HS-5 (cell line): Measurements from ENCODE around the gene TMCO1.
"Not testable (repeated sequence)": the region's sequence is repeated elsewhere in the genome, so short reads cannot be mapped to it uniquely, and the experiment has no call there.

ENCODE experiments used
- DNase-seq: peaks from one replicate; pipeline ENCODE4 v3.0.0-alpha.2; 2012; ENCODE audit warnings: low read depth

Gene TMCO1

DNA sequence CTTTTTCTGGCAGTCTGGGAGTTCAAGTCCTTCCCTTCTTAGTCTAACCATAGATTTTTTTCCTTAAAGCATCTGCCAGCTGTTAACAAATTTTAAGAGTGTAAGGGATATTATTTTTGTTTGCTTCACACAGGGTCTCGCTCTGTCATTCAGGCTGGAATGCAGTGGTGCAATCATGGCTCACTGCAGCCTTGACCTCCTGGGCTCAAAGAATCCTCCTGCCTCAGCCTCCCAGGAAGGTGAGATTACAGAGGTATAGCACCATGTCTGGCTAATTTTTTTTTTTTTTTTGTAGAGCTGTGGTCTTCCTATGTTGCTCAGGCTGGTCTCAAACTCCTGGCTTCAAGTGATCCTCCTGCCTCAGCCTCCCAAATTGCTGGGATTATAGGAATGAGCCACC lies 23.8 kb downstream of the TMCO1 start:
- DNase-seq, result not testable (repeated sequence)

DNA sequence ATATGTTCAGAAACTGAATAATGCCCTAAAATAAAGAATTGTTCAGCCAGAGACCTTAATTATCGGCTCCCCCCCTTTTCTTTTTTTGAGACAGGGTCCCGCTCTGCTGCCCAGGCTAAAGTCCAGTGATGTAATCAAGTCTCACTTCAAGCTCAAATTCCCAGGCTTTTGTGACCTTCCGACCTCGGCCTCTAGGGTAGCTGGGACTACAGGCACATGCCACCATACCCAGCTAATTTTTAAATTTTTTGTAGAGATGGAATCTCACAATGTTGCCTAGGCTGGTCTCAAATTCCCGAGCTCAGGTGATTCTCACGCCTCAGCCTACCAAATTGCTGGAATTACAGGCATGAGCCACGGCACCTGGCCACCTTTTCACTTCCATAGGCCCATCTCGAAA lies 26.5 kb downstream of the TMCO1 start:
- no peak for DNase-seq

DNA sequence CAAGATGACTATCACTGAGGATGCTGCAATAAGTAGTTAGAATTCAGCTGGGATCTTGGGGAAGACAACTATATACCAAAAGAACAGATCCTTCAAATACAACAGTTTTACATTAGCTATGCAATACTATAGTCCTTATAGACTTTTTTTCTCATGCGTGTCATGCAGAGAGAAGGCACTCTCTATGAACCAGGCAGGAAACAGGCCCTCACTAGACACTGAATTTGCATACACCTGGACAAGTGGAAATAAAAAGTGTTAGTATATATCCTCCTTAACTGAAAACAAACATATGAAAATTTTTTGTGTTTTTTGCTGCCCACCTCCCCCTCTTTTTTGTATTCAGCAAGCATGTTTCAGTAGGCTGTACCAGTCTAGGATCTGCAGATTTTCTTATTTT lies 29.9 kb downstream of the TMCO1 start:
- DNase-seq, result no peak

- no peak for DNase-seq
Observed at GRCh38 chr1:165737196-165737595, 31.5 kb downstream of the TMCO1 start.

GRCh38 chr1:165734906-165735305 lies 33.8 kb downstream of the TMCO1 start:
- no peak for DNase-seq

- DNase-seq, result no peak
Observed at GRCh38 chr1:165726841-165727240, 41.8 kb downstream of the TMCO1 start.

DNA sequence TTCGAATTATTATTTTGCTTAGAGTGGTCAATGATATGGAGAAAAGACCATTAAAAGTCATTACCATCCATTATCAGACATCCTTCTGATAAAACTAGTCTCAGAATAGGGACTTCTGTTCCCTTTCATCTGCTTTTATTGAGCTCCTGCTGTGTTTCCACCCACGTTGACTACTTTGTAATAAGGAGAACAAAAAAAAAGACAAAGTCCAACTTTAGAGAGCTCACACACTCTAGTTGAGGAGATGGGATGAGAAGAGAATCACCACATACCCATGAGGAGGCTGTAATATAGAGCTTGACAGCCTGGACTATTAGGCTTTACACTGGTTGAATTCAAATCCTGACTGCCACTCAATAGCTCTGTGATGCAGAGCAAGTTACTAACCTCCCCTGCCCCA lies 42.5 kb downstream of the TMCO1 start:
- no peak for DNase-seq

- DNase-seq, result no peak
Observed at GRCh38 chr1:165717918-165718515, 50.7 kb downstream of the TMCO1 start.

GRCh38 chr1:165716265-165717051 lies 52.2 kb downstream of the TMCO1 start:
- DNase-seq, result not testable (repeated sequence)

GRCh38 chr1:165712764-165713163 lies 55.9 kb downstream of the TMCO1 start:
- no peak for DNase-seq

DNA sequence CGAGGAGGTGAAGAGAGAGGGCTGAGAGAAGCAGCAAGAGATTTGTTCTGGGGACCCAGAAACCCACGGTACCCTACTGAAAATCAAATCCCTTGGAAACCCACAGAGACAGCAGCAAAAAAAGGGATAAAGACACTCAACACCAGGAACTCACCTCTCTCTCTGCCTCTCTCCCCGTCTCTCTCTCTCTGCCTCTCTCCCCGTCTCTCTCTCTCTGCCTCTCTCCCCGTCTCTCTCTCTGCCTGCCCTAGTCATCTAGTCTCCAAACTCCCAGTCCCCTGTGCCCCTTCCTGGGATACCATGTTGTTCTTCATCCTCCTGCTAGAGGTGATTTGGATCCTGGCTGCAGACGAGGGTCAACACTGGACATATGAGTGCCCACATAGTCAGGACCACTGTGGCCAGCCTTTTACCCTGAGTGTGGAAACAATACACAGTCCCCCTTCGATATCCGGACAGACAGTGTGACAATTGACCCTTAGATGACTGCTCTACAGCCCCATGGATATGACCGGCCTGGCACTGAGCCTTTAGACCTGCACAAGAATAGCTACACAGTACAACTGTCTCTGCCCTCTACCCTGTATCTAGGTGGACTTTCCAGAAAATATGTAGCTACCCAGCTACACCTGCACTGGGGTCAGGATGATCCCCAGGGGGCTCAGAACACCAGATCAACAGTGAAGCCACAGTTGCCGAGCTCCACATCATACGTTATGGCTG lies 60.5 kb downstream of the TMCO1 start:
- DNase-seq, result no peak

DNA sequence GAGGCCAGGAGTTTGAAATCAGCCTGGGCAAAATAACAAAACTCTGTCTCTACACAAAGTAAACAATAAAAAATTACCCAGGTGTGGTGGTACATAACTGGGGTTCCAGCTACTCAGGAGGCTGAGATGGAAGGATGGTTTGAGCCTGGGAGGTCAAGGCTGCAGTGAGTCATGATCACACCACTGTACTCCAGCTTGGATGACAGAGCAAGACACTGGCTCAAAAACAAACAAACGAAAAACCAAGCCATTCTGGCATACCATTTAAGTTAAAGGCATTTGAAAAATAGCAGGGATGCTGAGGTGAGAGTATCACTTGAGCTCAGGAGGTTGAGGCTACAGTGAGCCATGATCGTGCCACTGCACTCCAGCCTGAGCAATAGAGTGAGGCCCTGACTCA lies 65.0 kb downstream of the TMCO1 start:
- DNase-seq, result no peak

- DNase-seq, result not testable (repeated sequence)
Observed at GRCh38 chr1:165701922-165702321, 66.7 kb downstream of the TMCO1 start.

- no peak for DNase-seq
Observed at GRCh38 chr1:165699577-165699976, 69.1 kb downstream of the TMCO1 start.

GRCh38 chr1:165698761-165699052 lies 70.0 kb downstream of the TMCO1 start:
- DNase-seq, result no peak

GRCh38 chr1:165697881-165698760 lies 70.5 kb downstream of the TMCO1 start, which contains the start of gene ALDH9A1:
ALDH9A1 (minus strand) TSS chr1:165698562; CDS start chr1:165698558, 4 bp downstream.
- peak; percentile 61 for DNase-seq

GRCh38 chr1:165697491-165697880 lies 71.2 kb downstream of the TMCO1 start:
- DNase-seq, result no peak

DNA sequence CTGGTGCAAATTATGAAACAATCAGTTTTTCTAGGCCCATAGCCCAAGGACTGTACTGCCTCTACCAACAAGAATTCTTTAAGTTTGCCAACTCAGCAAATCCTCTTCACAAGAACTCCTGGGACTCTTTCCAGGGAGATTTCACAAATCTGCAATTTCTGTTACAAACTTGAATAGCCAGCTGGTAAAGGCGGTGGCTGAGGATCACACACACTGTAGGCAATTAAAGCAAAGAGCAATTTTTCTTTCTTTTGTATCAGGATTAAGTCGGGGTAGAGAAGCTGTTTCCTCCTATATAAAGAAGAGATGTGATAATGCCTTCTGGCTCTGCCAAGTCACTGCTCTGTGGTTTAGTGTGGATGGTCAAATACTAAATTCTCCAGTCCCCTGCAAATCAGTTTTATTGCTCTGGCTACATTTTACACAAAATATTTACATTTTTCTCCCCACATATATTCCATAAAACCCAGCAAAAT lies 72.0 kb downstream of the TMCO1 start:
- DNase-seq, result peak; percentile 56

GRCh38 chr1:165695031-165695430 lies 73.6 kb downstream of the TMCO1 start:
- no peak for DNase-seq

GRCh38 chr1:165688046-165688445 lies 80.6 kb downstream of the TMCO1 start:
- no peak for DNase-seq

GRCh38 chr1:165686971-165687433 lies 81.7 kb downstream of the TMCO1 start:
- DNase-seq, result no peak
